ENCODE measurements around the gene SSX2IP. TPM values are rescaled to one million over a fixed set of nuclear protein-coding genes. Genes with fewer than 3 reads are reported as not detected.

SSX2IP gene
- total RNA-seq, 1 experiment from 2014 or later: 42.4 TPM

GRCh38 chr1:84675631-84676030, 14.6 kb downstream of the SSX2IP start:
- CTCF ChIA-PET: no interaction called here
- no peaks in the 10 kb centered on the region for H3K4me1 ChIP-seq (ENCODE audit: insufficient read depth, low read length, poor library complexity, severe bottlenecking)
- no peak for DNase-seq (ENCODE audit: low spot score)
- intact Hi-C loops (cut with micrococcal nuclease; ENCODE audit: unreplicated experiment): no loop called here
- H3K27me3 ChIP-seq (replicated peaks; ENCODE audit: insufficient read depth, low read depth, low read length, poor library complexity): no peaks in the 10 kb centered on the region
- no peaks in the 10 kb centered on the region for H3K9me3 ChIP-seq (ENCODE audit: low read depth, low read length, poor library complexity, severe bottlenecking)
- H3K4me3 ChIP-seq (ENCODE audit: low read depth, low read length, poor library complexity, severe bottlenecking): no peak overlapping the region
- H3K27ac ChIP-seq (ENCODE audit: low read depth, low read length, poor library complexity, severe bottlenecking): no peak overlapping the region
- POLR2A ChIA-PET (ENCODE audit: low non-redundant PET): no interaction called here
- no peak for TF ChIP-seq CTCF (conservative IDR thresholded peaks at IDR 0.05; ENCODE audit: low read depth, low read length)
- no peak for TF ChIP-seq EZH2 (IDR thresholded peaks at IDR 0.05; ENCODE audit: borderline replicate concordance, low read depth, low read length, poor library complexity, severe bottlenecking)
- no TSS peak for BruUV-seq (replicated peaks)
- no peaks in the 10 kb centered on the region for H3K36me3 ChIP-seq (ENCODE audit: insufficient read depth, low read length, poor library complexity, severe bottlenecking)

GRCh38 chr1:84675106-84675505, 15.2 kb downstream of the SSX2IP start:
- ChIA-PET POLR2A (ENCODE audit: low non-redundant PET) (no interaction called here), CTCF (no interaction called here)
- Histone ChIP-seq H3K4me1 (ENCODE audit: insufficient read depth, low read length, poor library complexity, severe bottlenecking) (no peaks in the 10 kb centered on the region), H3K27me3 (replicated peaks; ENCODE audit: insufficient read depth, low read depth, low read length, poor library complexity) (no peaks in the 10 kb centered on the region), H3K36me3 (ENCODE audit: insufficient read depth, low read length, poor library complexity, severe bottlenecking) (peaks cover under 1% of the 10 kb centered on the region), H3K9me3 (ENCODE audit: low read depth, low read length, poor library complexity, severe bottlenecking) (no peaks in the 10 kb centered on the region), H3K4me3 (ENCODE audit: low read depth, low read length, poor library complexity, severe bottlenecking) (no peak overlapping the region), H3K27ac (ENCODE audit: low read depth, low read length, poor library complexity, severe bottlenecking) (no peak overlapping the region)
- no TSS peak for BruUV-seq (replicated peaks)
- intact Hi-C loops (cut with micrococcal nuclease; ENCODE audit: unreplicated experiment): no loop called here
- DNase-seq (ENCODE audit: low spot score): no peak
- TF ChIP-seq EZH2 (IDR thresholded peaks at IDR 0.05; ENCODE audit: borderline replicate concordance, low read depth, low read length, poor library complexity, severe bottlenecking) (no peak), CTCF (conservative IDR thresholded peaks at IDR 0.05; ENCODE audit: low read depth, low read length) (no peak)

- Histone ChIP-seq H3K4me1 (ENCODE audit: insufficient read depth, low read length, poor library complexity, severe bottlenecking) (no peaks in the 10 kb centered on the region), H3K27ac (ENCODE audit: low read depth, low read length, poor library complexity, severe bottlenecking) (no peak overlapping the region), H3K4me3 (ENCODE audit: low read depth, low read length, poor library complexity, severe bottlenecking) (no peak overlapping the region), H3K27me3 (replicated peaks; ENCODE audit: insufficient read depth, low read depth, low read length, poor library complexity) (no peaks in the 10 kb centered on the region), H3K36me3 (ENCODE audit: insufficient read depth, low read length, poor library complexity, severe bottlenecking) (peaks cover 5% of the 10 kb centered on the region), H3K9me3 (ENCODE audit: low read depth, low read length, poor library complexity, severe bottlenecking) (no peaks in the 10 kb centered on the region)
- ChIA-PET CTCF (no interaction called here), POLR2A (ENCODE audit: low non-redundant PET) (no interaction called here)
- intact Hi-C loops (cut with micrococcal nuclease; ENCODE audit: unreplicated experiment): no loop called here
- no TSS peak for BruUV-seq (replicated peaks)
- TF ChIP-seq EZH2 (IDR thresholded peaks at IDR 0.05; ENCODE audit: borderline replicate concordance, low read depth, low read length, poor library complexity, severe bottlenecking) (no peak), CTCF (conservative IDR thresholded peaks at IDR 0.05; ENCODE audit: low read depth, low read length) (no peak)
- DNase-seq (ENCODE audit: low spot score): no peak
Observed at GRCh38 chr1:84674705-84675104, 15.6 kb downstream of the SSX2IP start.
